Testis (tissue), 3 donors: ENCODE measurements around the gene EFTUD2. TPM values are rescaled to one million over a fixed set of nuclear protein-coding genes. Genes with fewer than 3 reads are reported as not detected.

Experiments used
- DNase-seq: peaks from one replicate; pipeline ENCODE4 v3.0.0-alpha.2; 2019
- H3K27ac ChIP-seq, 2 donors: fragments of 200-600 bp; sonication (generic); one replicate each; pipeline ENCODE4 v1.5.1; 2019
- H3K27me3 ChIP-seq: fragments of 200-600 bp; sonication (generic); one replicate; pipeline ENCODE4 v1.5.1; 2019
- H3K36me3 ChIP-seq: fragments of 200-600 bp; sonication (generic); one replicate; pipeline ENCODE4 v1.5.1; 2017; ENCODE audit warnings: low read depth; ENCODE audit errors: missing control alignments
- H3K4me1 ChIP-seq: fragments of 200-600 bp; sonication (generic); one replicate; pipeline ENCODE4 v1.5.1; 2019
- H3K4me3 ChIP-seq, 2 donors: fragments of 200-600 bp; sonication (generic); one replicate each; pipeline ENCODE4 v1.5.1; 2017 to 2019
- H3K9me3 ChIP-seq: fragments of 200-600 bp; sonication (generic); one replicate; pipeline ENCODE4 v1.5.1; 2017
- CTCF ChIP-seq, 3 experiments: fragments of 450-650 bp in 2 of 3; fragments of 200-600 bp in 1 of 3; sonication (generic) in 1 of 3; IDR thresholded peaks; one replicate each; pipeline ENCODE4 v1.5.1; 2016 to 2019; ENCODE audit warnings: antibody characterized with exemption in 3 of 3, mild to moderate bottlenecking in 2 of 3, moderate library complexity in 1 of 3
- POLR2A ChIP-seq: fragments of 450-650 bp; IDR thresholded peaks from one replicate; pipeline ENCODE4 v1.6.1; 2017; ENCODE audit warnings: antibody characterized with exemption, mild to moderate bottlenecking, moderate library complexity
- WGBS, 2 donors: methylation state at CpG; one replicate each; pipeline ENCODE4 v1.1.5; 2018; 5-methylcytosine and 5-hydroxymethylcytosine counted together
- intact Hi-C: fragments of 100-400 bp; cut with DNase I; formaldehyde crosslinking; loops from one replicate; pipeline ENCODE4 v1.15.1; 2023; ENCODE audit warnings: low total_unique reads
- polyA plus RNA-seq: library from polyadenylated mRNA; stranded (reverse); fragments of 350-450 nt; fragmentation: Illumina TruSeq; extraction: RNeasy Lipid Tissue Mini Kit (QIAGEN cat#74804); gene quantifications from one replicate; pipeline ENCODE4 v1.2.3, GENCODE V29; 2014; ENCODE audit warnings: low read depth, low replicate concordance; ENCODE audit not compliant: insufficient read depth
- total RNA-seq, 2 donors: library from RNA; depleted of rRNA; stranded (reverse); fragments of >200 nt; gene quantifications; one replicate each; pipeline ENCODE4 v1.2.3, GENCODE V29; 2016

EFTUD2 gene
- total and polyA plus RNA-seq, 3 donors from 2014 or later, result 95.5 to 131 (median 124) TPM

GRCh38 chr17:44915862-44916780 is 16.9 kb upstream of the EFTUD2 start:
- DNase-seq, result no peak
- peaks cover 11% of the 10 kb centered on the region for H3K4me1 ChIP-seq
- no peak for TF ChIP-seq POLR2A
- no peak for TF ChIP-seq CTCF (IDR thresholded peaks at IDR 0.05)
- H3K4me3 ChIP-seq, result no peak overlapping the region
- no peaks in the 10 kb centered on the region for H3K36me3 ChIP-seq
- 82 to 84% methylated on average over 11 of the region's 11 CpGs for WGBS, 2 donors
- H3K27ac ChIP-seq, result no peak overlapping the region
- H3K27me3 ChIP-seq, result no peaks in the 10 kb centered on the region
- H3K9me3 ChIP-seq, result no peaks in the 10 kb centered on the region
- intact Hi-C loops, result no loop called here

- Histone ChIP-seq H3K27me3 (no peaks in the 10 kb centered on the region), H3K4me3 (no peak within 1 kb of the TSS), H3K27ac (no peak within 1 kb of the TSS), H3K36me3 (no peaks in the 10 kb centered on the region), H3K4me1 (peaks cover 9% of the 10 kb centered on the region), H3K9me3 (no peaks in the 10 kb centered on the region)
- no peak for DNase-seq
- intact Hi-C loops, result no loop called here
- WGBS, 2 donors, result 88 to 92% methylated on average over 6 to 17 of the region's 17 CpGs
- no peak for TF ChIP-seq POLR2A
- TF ChIP-seq CTCF (IDR thresholded peaks at IDR 0.05), result no peak
These were observed 16.1 kb upstream of the EFTUD2 start, which contains the start of gene GFAP for GRCh38 chr17:44915321-44915726. GFAP (minus strand) TSS chr17:44915500; CDS start chr17:44915486, 14 bp downstream.

- no peak for TF ChIP-seq CTCF (IDR thresholded peaks at IDR 0.05)
- TF ChIP-seq POLR2A, result no peak
- 92% methylated on average over 16 to 19 of the region's 19 CpGs for WGBS, 2 donors
- intact Hi-C loops, result no loop called here
These were observed 15.5 kb upstream of the EFTUD2 start for GRCh38 chr17:44914698-44915271.

GRCh38 chr17:44914148-44914547 is 14.9 kb upstream of the EFTUD2 start:
- Histone ChIP-seq H3K4me1 (peaks cover 9% of the 10 kb centered on the region), H3K36me3 (no peaks in the 10 kb centered on the region), H3K27ac (no peak overlapping the region), H3K27me3 (no peaks in the 10 kb centered on the region), H3K4me3 (no peak overlapping the region), H3K9me3 (no peaks in the 10 kb centered on the region)
- WGBS, 2 donors, result 89 to 93% methylated on average over 4 of the region's 4 CpGs
- DNase-seq, result no peak
- intact Hi-C loops, result no loop called here
- no peak for TF ChIP-seq POLR2A
- no peak for TF ChIP-seq CTCF (IDR thresholded peaks at IDR 0.05)

More at GRCh38 chr17:44914698-44915271, 15.5 kb upstream of the EFTUD2 start:
- no peaks in the 10 kb centered on the region for H3K36me3 ChIP-seq
- no peaks in the 10 kb centered on the region for H3K9me3 ChIP-seq
- peaks cover 9% of the 10 kb centered on the region for H3K4me1 ChIP-seq
- H3K27ac ChIP-seq, result no peak overlapping the region
- H3K4me3 ChIP-seq, result no peak overlapping the region
- H3K27me3 ChIP-seq, result no peaks in the 10 kb centered on the region
- DNase-seq, result no peak
